Endodermal cell (in vitro differentiated cells): ENCODE results near the gene DLGAP1. TPM values are rescaled to one million over a fixed set of nuclear protein-coding genes. Genes with fewer than 3 reads are reported as not detected.

Experiments
- DNase-seq: peaks from one replicate; pipeline ENCODE4 v3.0.0-alpha.2; 2017
- H3K27ac ChIP-seq: 2 replicates; pipeline ENCODE4 v1.5.1; 2013; ENCODE audit warnings: mild to moderate bottlenecking, low read depth, low read length, moderate library complexity
- H3K27me3 ChIP-seq: 2 replicates; pipeline ENCODE4 v1.6.1; 2013; ENCODE audit warnings: mild to moderate bottlenecking, low read length, moderate library complexity; ENCODE audit not compliant: insufficient read depth, control insufficient read depth, poor library complexity, severe bottlenecking
- H3K36me3 ChIP-seq: 2 replicates; pipeline ENCODE4 v1.7.0; 2013; ENCODE audit warnings: mild to moderate bottlenecking, low read length, moderate library complexity; ENCODE audit not compliant: control insufficient read depth, insufficient read depth
- H3K4me1 ChIP-seq: one replicate; pipeline ENCODE4 v1.7.0; 2013; ENCODE audit warnings: low read length; ENCODE audit not compliant: control insufficient read depth, insufficient read depth
- H3K4me3 ChIP-seq: 2 replicates; pipeline ENCODE4 v1.5.1; 2013; ENCODE audit warnings: mild to moderate bottlenecking, low read length, moderate library complexity
- H3K9ac ChIP-seq: 2 replicates; pipeline ENCODE4 v1.6.1; 2013; ENCODE audit warnings: mild to moderate bottlenecking, low read length, moderate library complexity; ENCODE audit not compliant: poor library complexity, severe bottlenecking; ENCODE audit errors: extremely low read depth
- H3K9me3 ChIP-seq: 2 replicates; pipeline ENCODE4 v1.6.1; 2013; ENCODE audit warnings: mild to moderate bottlenecking, low read length, moderate library complexity; ENCODE audit not compliant: control insufficient read depth
- H3K27ac Mint-ChIP-seq: 2 replicates; pipeline ENCODE4 v1.8.0; 2020; ENCODE audit warnings: mixed read lengths
- H3K27me3 Mint-ChIP-seq: 2 replicates; pipeline ENCODE4 v1.8.0; 2021; ENCODE audit warnings: mild to moderate bottlenecking, mixed read lengths; ENCODE audit not compliant: insufficient read depth
- H3K36me3 Mint-ChIP-seq: 2 replicates; pipeline ENCODE4 v1.8.0; 2020; ENCODE audit warnings: low read depth, mixed read lengths
- H3K4me1 Mint-ChIP-seq: 2 replicates; pipeline ENCODE4 v1.8.0; 2020; ENCODE audit warnings: mixed read lengths
- H3K4me3 Mint-ChIP-seq: 2 replicates; pipeline ENCODE4 v1.8.0; 2020; ENCODE audit warnings: mild to moderate bottlenecking, moderate library complexity, mixed read lengths
- H3K9me3 Mint-ChIP-seq: 2 replicates; pipeline ENCODE4 v1.8.0; 2020; ENCODE audit warnings: mild to moderate bottlenecking, mixed read lengths
- WGBS, 2 experiments: methylation state at CpG; one replicate each; pipeline versions ENCODE4 v1.1.5 to v1.1.7; 2013; ENCODE audit warnings: missing lambda C conversion rate in 2 of 2, mixed read lengths in 1 of 2; ENCODE audit not compliant: insufficient coverage in 1 of 2, insufficient read length in 1 of 2; 5-methylcytosine and 5-hydroxymethylcytosine counted together
- total RNA-seq, 2 donors: library from RNA; stranded (reverse); fragmentation: NEBNext Ultra II Directional in 1 of 2; extraction: Animal tissue kit (Norgen Biotek cat#: 25700) in 1 of 2; gene quantifications; 2 replicates in 1 of 2; 3 replicates in 1 of 2; pipeline ENCODE4 v1.2.1, GENCODE V29; 2021
- TF ChIP-seq, protein P1 (sequence below): fragments of 200-600 bp; sonication (generic); conservative IDR thresholded peaks from 2 replicates; pipeline ENCODE4 v1.5.0; 2021; ENCODE audit warnings: antibody characterized with exemption, mild to moderate bottlenecking

DLGAP1 gene
- total RNA-seq, 2 donors from 2014 or later: 11.5 to 21.5 TPM

DNA sequence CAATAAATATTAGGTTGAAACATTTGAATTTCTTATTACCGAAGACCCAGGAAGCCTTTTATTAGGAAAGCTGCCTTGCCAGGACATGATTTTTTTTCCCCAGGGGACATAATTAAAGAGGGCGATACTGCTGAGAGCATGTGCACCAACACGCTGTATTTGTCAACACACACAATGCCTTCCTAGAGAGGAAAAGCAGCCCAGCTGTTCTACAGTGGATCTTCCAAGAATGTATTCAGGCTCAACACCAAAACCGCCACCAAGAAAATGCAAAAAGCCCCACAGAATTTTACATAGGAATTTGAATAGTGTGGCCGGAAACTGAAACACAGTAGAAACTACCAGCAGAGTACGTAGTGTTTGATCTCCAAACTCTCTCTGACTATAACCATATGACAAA, 320.4 kb downstream of the DLGAP1 start:
- Histone ChIP-seq H3K4me1 (no peaks in the 10 kb centered on the region), H3K4me3 (no peak overlapping the region), H3K9ac (no peak overlapping the region), H3K36me3 (no peaks in the 10 kb centered on the region), H3K27ac (no peak overlapping the region), H3K27me3 (no peaks in the 10 kb centered on the region), H3K9me3 (no peaks in the 10 kb centered on the region)
- H3K27ac Mint-ChIP-seq: no peak overlapping the region
- H3K4me1 Mint-ChIP-seq: peaks cover 11% of the 10 kb centered on the region
- H3K36me3 Mint-ChIP-seq: no peaks in the 10 kb centered on the region
- no peak for DNase-seq
- no peaks in the 10 kb centered on the region for H3K27me3 Mint-ChIP-seq
- 67 to 75% methylated on average over 5 to 6 of the region's 6 CpGs for WGBS, 2 experiments
- H3K4me3 Mint-ChIP-seq: no peak overlapping the region
- H3K9me3 Mint-ChIP-seq: peaks cover 14% of the 10 kb centered on the region
- TF ChIP-seq, protein P1, sequence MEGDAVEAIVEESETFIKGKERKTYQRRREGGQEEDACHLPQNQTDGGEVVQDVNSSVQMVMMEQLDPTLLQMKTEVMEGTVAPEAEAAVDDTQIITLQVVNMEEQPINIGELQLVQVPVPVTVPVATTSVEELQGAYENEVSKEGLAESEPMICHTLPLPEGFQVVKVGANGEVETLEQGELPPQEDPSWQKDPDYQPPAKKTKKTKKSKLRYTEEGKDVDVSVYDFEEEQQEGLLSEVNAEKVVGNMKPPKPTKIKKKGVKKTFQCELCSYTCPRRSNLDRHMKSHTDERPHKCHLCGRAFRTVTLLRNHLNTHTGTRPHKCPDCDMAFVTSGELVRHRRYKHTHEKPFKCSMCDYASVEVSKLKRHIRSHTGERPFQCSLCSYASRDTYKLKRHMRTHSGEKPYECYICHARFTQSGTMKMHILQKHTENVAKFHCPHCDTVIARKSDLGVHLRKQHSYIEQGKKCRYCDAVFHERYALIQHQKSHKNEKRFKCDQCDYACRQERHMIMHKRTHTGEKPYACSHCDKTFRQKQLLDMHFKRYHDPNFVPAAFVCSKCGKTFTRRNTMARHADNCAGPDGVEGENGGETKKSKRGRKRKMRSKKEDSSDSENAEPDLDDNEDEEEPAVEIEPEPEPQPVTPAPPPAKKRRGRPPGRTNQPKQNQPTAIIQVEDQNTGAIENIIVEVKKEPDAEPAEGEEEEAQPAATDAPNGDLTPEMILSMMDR: no peak

DNA sequence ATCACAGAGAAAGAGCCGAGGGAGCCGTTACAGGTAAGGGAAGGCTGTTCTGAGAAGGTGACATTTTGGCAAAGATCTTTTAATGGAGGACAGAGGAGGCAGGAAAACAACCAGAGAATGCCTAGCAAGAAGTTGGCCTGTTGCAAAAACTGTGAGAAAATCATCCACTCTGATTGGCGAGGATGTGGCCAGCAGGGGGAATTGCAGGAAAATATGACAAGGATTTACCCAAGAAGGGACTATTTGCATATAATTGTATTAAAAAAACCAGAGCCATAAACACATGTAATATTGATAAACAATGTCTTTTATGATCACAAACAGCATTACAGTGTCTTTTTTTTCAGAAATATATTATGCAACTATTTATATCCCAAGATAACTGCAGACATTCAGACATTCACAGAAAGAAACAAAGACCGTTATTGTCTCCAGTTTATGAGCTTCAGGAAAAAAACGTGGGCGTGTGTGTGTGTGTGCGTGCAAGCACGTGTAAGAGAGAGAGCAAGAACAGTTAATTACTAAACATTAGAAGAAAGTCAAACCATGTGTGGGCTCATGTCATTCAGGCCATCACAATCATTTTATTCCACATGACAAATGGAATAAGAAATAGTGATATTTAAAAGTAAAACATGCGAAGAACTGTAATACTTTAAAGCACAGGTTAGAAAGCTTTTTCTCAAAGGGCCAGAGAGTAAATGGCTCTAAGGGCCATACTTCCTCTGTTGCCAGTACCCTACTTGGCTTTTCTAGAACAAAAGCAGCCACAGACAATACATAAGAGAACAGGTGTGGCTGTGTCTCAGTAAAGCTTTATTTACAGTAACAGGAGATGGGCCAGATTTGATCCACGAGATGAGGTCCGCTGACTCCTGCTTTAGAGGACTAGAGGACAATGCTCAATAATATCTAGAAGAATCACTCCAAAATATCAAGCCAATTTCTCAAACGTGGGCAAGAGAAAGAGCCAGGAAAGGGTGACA, 324.1 kb downstream of the DLGAP1 start:
- no peaks in the 10 kb centered on the region for H3K27me3 Mint-ChIP-seq
- no peaks in the 10 kb centered on the region for H3K27me3 ChIP-seq
- H3K36me3 ChIP-seq: no peaks in the 10 kb centered on the region
- H3K27ac Mint-ChIP-seq: no peak overlapping the region
- TF ChIP-seq, protein P1: peak; percentile 49
- H3K4me3 Mint-ChIP-seq: no peak overlapping the region
- WGBS, 2 experiments: 87 to 100% methylated on average over 2 to 12 of the region's 12 CpGs
- no peak for DNase-seq
- H3K4me1 Mint-ChIP-seq: peaks cover 23% of the 10 kb centered on the region
- H3K4me3 ChIP-seq: no peak overlapping the region
- no peaks in the 10 kb centered on the region for H3K9me3 ChIP-seq
- no peaks in the 10 kb centered on the region for H3K36me3 Mint-ChIP-seq
- H3K9ac ChIP-seq: no peak overlapping the region
- no peaks in the 10 kb centered on the region for H3K9me3 Mint-ChIP-seq
- no peak overlapping the region for H3K27ac ChIP-seq
- peaks cover under 1% of the 10 kb centered on the region for H3K4me1 ChIP-seq

DNA sequence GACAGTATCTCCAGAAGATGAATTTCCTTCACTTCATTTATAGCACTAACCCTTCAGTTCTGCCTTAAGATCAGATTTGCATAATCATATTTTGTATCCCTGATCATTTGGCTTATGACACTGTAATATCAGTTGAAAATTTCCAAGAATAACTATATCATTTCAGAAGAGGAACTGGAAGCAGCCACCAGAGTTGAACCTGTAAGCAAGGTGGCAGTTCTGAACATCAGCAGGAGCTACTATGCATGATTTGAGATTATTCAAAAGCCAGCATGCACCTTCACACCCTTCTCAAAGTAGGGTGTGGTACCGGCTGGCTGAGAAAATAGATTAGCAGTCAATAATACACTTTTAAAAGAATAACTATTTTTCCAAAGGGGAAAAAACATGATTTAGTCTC, 328.2 kb downstream of the DLGAP1 start:
- WGBS, 2 experiments: 63% methylated on average over 1 of the region's 1 CpG; no CpG with 5 or more reads in 1 of the 2 experiments
- no peaks in the 10 kb centered on the region for H3K9me3 Mint-ChIP-seq
- peaks cover 12% of the 10 kb centered on the region for H3K4me1 ChIP-seq
- no peak overlapping the region for H3K27ac Mint-ChIP-seq
- no peaks in the 10 kb centered on the region for H3K36me3 ChIP-seq
- H3K4me3 ChIP-seq: no peak overlapping the region
- H3K27ac ChIP-seq: no peak overlapping the region
- no peak overlapping the region for H3K4me3 Mint-ChIP-seq
- H3K36me3 Mint-ChIP-seq: no peaks in the 10 kb centered on the region
- TF ChIP-seq, protein P1: no peak
- no peaks in the 10 kb centered on the region for H3K9me3 ChIP-seq
- H3K9ac ChIP-seq: no peak overlapping the region
- H3K4me1 Mint-ChIP-seq: peaks cover 43% of the 10 kb centered on the region
- no peaks in the 10 kb centered on the region for H3K27me3 ChIP-seq
- DNase-seq: no peak
- H3K27me3 Mint-ChIP-seq: no peaks in the 10 kb centered on the region
